Hepatic stellate cell (primary cell): ENCODE results near the gene TSHZ2.

ENCODE experiments used
- DNase-seq: peaks from one replicate; pipeline ENCODE4 v3.0.0; 2011; ENCODE audit warnings: low spot score

The TSHZ2 gene

GRCh38 chr20:53244711-53245110 is 272.6 kb downstream of the TSHZ2 start:
- DNase-seq = no peak

GRCh38 chr20:53245574-53245973 is 273.4 kb downstream of the TSHZ2 start:
- no peak for DNase-seq

GRCh38 chr20:53247468-53248103 is 275.4 kb downstream of the TSHZ2 start:
- DNase-seq = no peak

DNA sequence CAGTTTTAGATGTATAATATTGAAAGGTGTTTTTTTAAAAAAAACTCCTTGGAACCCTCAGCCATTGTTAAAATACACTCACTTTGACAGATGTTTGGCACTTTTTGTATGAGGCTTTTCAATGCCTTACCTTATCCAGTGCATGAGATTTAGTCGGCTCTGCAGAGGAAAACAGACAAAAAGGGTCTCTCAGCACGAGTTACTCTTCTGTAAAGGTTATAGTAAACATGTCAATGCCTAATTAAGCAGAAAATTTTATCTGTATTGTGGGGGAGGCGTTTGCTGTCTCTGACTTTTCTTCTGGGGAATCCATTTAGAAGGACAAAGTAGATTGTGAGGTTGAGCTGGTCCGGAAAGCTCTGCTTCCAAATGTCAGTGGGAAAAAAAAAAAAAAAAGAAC is 278.3 kb downstream of the TSHZ2 start:
- DNase-seq = no peak

DNA sequence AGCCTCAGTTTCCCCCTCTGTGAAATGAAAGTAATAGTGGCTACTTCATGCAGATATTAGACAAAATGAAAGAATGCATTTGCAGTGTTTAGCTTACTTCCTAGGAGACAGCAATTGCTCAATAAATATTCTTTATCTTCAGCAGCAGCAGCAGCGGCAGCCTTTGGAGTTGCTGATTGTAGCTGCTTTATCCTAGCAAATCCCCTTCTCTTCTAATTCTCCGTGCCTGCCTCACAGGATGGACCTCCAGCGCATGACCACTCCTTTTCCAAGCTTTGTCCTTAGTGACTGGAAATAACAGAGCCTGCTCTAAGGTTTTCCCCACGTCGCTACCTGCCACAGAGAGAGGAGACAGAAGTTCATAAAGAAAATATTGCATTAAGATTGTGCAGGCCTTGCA is 279.8 kb downstream of the TSHZ2 start:
- no peak for DNase-seq

DNA sequence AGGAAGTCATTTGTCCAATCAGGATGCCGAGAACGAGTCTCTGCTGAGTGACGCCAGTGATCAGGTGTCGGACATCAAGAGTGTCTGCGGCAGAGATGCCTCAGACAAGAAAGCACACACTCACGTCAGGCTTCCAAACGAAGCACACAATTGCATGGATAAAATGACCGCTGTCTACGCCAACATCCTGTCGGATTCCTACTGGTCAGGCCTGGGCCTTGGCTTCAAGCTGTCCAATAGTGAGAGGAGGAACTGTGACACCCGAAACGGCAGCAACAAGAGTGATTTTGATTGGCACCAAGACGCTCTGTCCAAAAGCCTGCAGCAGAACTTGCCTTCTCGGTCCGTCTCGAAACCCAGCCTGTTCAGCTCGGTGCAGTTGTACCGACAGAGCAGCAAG is 281.5 kb downstream of the TSHZ2 start:
- DNase-seq = no peak

DNA sequence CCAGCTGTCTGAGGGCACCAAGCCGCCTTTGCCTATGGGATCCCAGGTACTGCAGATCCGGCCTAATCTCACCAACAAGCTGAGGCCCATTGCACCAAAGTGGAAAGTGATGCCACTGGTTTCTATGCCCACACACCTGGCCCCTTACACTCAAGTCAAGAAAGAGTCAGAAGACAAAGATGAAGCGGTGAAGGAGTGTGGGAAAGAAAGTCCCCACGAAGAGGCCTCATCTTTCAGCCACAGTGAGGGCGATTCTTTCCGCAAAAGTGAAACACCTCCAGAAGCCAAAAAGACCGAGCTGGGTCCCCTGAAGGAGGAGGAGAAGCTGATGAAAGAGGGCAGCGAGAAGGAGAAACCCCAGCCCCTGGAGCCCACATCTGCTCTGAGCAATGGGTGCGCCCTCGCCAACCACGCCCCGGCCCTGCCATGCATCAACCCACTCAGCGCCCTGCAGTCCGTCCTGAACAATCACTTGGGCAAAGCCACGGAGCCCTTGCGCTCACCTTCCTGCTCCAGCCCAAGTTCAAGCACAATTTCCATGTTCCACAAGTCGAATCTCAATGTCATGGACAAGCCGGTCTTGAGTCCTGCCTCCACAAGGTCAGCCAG is 283.0 kb downstream of the TSHZ2 start:
- no peak for DNase-seq

DNA sequence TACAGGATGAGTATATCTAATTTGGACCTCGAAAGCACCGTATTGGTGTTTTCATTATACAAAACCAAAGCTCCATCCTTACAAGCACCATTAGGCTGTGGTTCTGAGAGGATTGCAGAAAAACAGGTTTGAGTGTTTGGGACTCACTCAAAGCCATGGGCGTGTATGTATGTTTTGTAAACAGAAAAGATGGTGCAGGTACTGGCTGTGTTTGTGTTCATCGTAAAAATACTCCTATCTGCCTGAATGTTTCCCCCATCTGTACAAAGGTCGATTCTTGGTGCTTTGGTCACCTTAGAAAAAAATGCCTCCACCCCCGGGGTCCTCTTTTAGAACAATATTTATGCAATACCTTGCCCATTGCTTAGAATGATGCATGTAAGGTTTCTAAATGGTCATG is 286.6 kb downstream of the TSHZ2 start:
- no peak for DNase-seq

GRCh38 chr20:53260168-53260567 is 288.0 kb downstream of the TSHZ2 start:
- no peak for DNase-seq

- no peak for DNase-seq
Measured at GRCh38 chr20:53260591-53260990, 288.4 kb downstream of the TSHZ2 start.

- DNase-seq = no peak
Measured at GRCh38 chr20:53262365-53262764, 290.2 kb downstream of the TSHZ2 start.

- no peak for DNase-seq
Measured at GRCh38 chr20:53263554-53264438, 291.6 kb downstream of the TSHZ2 start.

DNA sequence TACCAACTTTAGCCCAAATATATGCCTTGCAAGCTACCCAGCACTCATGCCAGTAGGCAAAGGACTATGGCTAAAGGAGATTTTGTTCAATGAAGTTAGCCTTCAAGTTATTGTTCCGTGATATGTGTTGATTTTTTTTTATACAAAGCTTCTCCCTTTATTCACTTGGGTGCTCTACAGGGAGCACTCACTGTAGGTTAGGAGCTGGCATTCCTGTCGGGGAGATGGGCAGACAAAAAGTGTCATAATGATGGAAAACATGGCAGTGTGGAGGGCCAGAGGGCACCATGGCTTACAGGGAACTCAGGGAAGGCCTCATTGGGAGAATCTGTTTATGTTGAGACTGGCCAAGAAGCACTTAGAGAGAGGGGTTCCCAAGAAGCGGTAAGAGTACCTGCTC is 292.4 kb downstream of the TSHZ2 start:
- no peak for DNase-seq

DNA sequence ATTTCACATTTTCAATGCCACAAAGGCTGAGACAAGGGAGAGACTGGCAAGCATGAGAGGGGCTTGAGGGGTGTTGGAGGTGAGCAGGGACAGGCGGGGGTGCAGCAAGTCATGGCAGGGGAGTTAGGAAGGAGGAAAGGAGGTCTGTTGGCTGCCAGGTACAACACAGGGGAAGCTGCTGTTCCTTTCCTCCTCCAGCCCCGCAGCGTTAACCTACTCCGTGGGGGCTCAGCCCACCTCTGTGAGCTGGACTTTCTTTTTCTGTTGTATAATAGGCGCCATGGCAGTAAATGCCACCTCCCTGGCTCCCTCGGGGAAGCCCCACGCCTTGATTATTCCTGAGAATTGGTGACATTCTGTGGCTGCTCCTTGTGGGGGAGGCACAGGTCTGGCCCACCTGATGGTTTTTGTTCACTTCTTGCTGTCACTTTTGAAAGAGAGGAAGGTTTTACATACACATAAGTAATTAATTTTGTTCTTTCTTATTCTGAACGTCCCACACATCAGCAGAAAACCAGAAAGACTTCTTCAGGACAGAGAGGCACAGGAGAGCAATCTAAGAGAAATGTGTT is 293.2 kb downstream of the TSHZ2 start:
- no peak for DNase-seq

GRCh38 chr20:53269380-53269779 is 297.2 kb downstream of the TSHZ2 start:
- no peak for DNase-seq

DNA sequence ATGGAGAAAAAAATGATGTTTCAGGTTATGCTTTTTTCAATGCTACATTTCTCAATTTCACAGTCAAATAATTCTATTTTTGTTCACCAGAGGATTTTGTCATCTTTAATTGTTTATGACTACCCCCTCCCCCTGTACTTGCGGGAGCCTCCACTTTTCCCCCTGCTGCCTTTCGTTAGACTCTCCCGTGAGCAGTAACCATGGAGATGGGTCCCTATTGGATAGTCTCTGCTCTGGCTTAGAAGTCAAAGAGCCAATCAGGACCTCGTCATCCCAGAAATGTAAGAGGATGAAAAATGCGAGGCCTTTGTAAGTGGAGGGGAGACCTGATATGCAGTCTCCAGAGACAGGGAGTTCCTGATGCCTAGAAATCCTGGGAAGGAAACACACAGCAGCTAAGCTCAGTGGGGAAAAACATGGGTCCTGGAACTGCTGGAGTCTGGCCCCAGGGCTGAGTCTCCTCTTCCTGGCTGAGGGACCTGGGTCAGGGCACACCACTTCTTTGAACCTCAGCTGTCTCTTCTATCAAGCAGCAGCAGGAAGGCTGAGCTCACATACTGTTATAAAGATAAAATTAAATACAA is 298.7 kb downstream of the TSHZ2 start:
- no peak for DNase-seq

GRCh38 chr20:53274365-53274764 is 302.2 kb downstream of the TSHZ2 start:
- DNase-seq = no peak

- DNase-seq = no peak
Measured at GRCh38 chr20:53274807-53275206, 302.6 kb downstream of the TSHZ2 start.

DNA sequence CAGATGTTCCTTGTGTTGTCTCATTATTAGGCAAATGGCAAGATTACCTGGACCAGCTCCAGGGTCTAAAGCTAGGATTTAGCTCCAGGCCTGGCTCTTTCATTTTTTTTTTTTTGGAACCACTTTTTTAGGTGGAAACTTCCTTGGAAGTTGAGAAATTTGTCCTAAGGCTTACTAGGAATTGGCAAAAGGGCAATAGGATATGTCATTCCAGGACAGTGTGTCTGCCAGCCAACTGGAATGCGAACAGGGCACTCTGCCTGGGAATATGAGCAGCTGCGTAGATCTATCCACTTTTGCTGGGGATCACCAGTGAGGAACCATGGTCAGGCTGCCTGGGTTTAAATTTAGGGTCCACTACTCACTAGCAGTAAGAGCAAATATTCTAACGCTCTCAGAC is 304.0 kb downstream of the TSHZ2 start:
- no peak for DNase-seq

DNA sequence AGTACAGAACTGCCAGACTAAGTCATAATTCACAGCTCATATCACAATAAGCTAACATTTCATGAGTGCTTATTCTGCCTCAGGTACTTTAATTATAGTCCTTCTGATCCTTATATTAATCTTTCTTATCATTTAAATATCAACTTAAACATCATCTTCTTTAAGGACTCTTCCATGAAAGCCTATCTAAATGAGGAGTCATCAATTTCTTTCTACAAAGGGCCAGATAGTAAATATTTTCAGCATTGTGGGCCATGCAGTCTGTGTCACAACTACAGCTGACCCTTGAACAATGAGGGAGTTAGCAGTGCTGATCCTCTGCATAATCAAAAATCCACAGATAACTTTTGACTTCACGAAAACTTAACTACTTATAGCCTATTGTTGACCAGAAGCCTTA is 306.4 kb downstream of the TSHZ2 start:
- DNase-seq = no peak

GRCh38 chr20:53279735-53280134 is 307.6 kb downstream of the TSHZ2 start:
- DNase-seq = no peak

DNA sequence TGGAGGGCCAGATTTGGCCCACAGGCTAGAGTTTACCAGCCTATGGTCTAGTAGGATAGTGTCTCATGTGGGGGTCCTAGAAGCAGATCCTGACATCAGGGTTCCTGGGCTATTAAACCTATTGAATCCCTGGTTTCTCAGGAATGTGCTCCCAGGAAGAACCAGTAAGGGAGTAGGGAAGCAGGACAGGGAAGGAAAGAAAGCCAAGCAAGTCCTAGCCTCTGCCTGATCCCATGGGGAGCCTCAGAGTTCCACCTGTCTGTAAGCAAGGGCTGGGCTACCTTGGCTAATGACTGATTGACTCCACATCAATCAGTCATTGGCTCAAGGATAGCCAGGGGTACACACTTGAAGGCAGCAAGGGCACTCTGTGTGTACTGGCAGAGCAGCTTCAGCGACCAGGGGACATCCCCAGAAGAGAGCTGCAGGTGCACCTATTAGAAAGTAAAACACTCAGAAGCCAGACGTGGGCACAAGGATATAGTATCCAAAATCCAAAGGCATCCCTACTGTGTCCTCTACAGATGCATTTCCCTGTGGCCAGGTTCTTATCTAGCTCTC is 309.5 kb downstream of the TSHZ2 start:
- no peak for DNase-seq
